Mesenchymal stem cell (in vitro differentiated cells and primary cell): ENCODE data around the gene SPTSSB. TPM values are rescaled to one million over a fixed set of nuclear protein-coding genes. Genes with fewer than 3 reads are reported as not detected.
A peak's percentile ranks its signal among the peaks of the same experiment; 100 is the strongest.

Experiments used
- DNase-seq: peaks from one replicate; pipeline ENCODE4 v3.0.0-alpha.2; 2013
- H2AFZ ChIP-seq: one replicate; pipeline ENCODE4 v1.6.1; 2013; ENCODE audit warnings: low read depth, mild to moderate bottlenecking, control low read depth, inconsistent platforms, low read length, moderate library complexity
- H2AK5ac ChIP-seq: 2 replicates; pipeline ENCODE4 v1.6.1; 2013; ENCODE audit warnings: low read length, moderate library complexity, mild to moderate bottlenecking, inconsistent platforms; ENCODE audit not compliant: severe bottlenecking
- H2BK120ac ChIP-seq: one replicate; pipeline ENCODE4 v1.6.1; 2013; ENCODE audit warnings: low read depth, mild to moderate bottlenecking, inconsistent platforms, low read length, moderate library complexity
- H2BK12ac ChIP-seq, 2 experiments: one replicate each; pipeline ENCODE4 v1.6.1; 2013; ENCODE audit warnings: inconsistent platforms in 2 of 2, low read length in 2 of 2, mild to moderate bottlenecking in 2 of 2, moderate library complexity in 2 of 2, control low read depth in 1 of 2
- H2BK15ac ChIP-seq: one replicate; pipeline ENCODE4 v1.6.1; 2013; ENCODE audit warnings: mild to moderate bottlenecking, low read depth, inconsistent platforms; ENCODE audit not compliant: poor library complexity, severe bottlenecking
- H2BK5ac ChIP-seq: 2 replicates; pipeline ENCODE4 v1.6.1; 2013; ENCODE audit warnings: low read depth, mild to moderate bottlenecking, low read length, control low read depth, inconsistent platforms; ENCODE audit not compliant: poor library complexity, severe bottlenecking
- H3K14ac ChIP-seq, 2 experiments: one replicate each; pipeline ENCODE4 v1.6.1; 2013; ENCODE audit warnings: inconsistent platforms in 2 of 2, low read length in 2 of 2, control low read depth in 1 of 2, mild to moderate bottlenecking in 1 of 2, moderate library complexity in 1 of 2
- H3K18ac ChIP-seq, 2 experiments: one replicate each; pipeline ENCODE4 v1.6.1; 2013; ENCODE audit warnings: inconsistent platforms in 2 of 2, low read length in 2 of 2, control low read depth in 1 of 2, low read depth in 1 of 2, mild to moderate bottlenecking in 1 of 2
- H3K23ac ChIP-seq, 2 experiments: one replicate each; pipeline ENCODE4 v1.6.1; 2013; ENCODE audit warnings: inconsistent platforms in 2 of 2, low read length in 2 of 2, mild to moderate bottlenecking in 2 of 2, moderate library complexity in 2 of 2, control low read depth in 1 of 2
- H3K27ac ChIP-seq: 2 replicates; pipeline ENCODE4 v1.5.1; 2013; ENCODE audit warnings: mild to moderate bottlenecking, moderate library complexity, low read length, control low read depth, inconsistent platforms; ENCODE audit not compliant: poor library complexity, severe bottlenecking
- H3K27me3 ChIP-seq, 2 experiments: 2 replicates each; pipeline versions ENCODE4 v1.6.1 to v1.7.0; 2013; ENCODE audit warnings: low read length in 2 of 2, mild to moderate bottlenecking in 2 of 2, moderate library complexity in 2 of 2, control low read depth in 1 of 2, inconsistent platforms in 1 of 2; ENCODE audit not compliant: control insufficient read depth in 1 of 2, insufficient read depth in 1 of 2
- H3K36me3 ChIP-seq, 2 experiments: 2 replicates each; pipeline versions ENCODE4 v1.6.1 to v1.7.0; 2013; ENCODE audit warnings: low read length in 2 of 2, control low read depth in 1 of 2, inconsistent platforms in 1 of 2, low read depth in 1 of 2, mild to moderate bottlenecking in 1 of 2; ENCODE audit not compliant: insufficient read depth in 2 of 2, control insufficient read depth in 1 of 2
- H3K4ac ChIP-seq, 2 experiments: one replicate each; pipeline ENCODE4 v1.6.1; 2013; ENCODE audit warnings: inconsistent platforms in 2 of 2, low read length in 2 of 2, mild to moderate bottlenecking in 2 of 2, moderate library complexity in 2 of 2, control low read depth in 1 of 2, low read depth in 1 of 2
- H3K4me1 ChIP-seq: 2 replicates; pipeline ENCODE4 v1.6.1; 2013; ENCODE audit warnings: low read depth, low read length, control low read depth; ENCODE audit not compliant: control insufficient read depth, insufficient read depth
- H3K4me2 ChIP-seq: 2 replicates; pipeline ENCODE4 v1.6.1; 2013; ENCODE audit warnings: low read length, mild to moderate bottlenecking, inconsistent platforms; ENCODE audit not compliant: poor library complexity, severe bottlenecking
- H3K4me3 ChIP-seq, 2 experiments: 2 replicates each; pipeline versions ENCODE4 v1.5.1 to v1.7.0; 2013; ENCODE audit warnings: low read length in 2 of 2, mild to moderate bottlenecking in 2 of 2, control low read depth in 1 of 2, low read depth in 1 of 2; ENCODE audit not compliant: insufficient read depth in 1 of 2
- H3K79me1 ChIP-seq: replicated peaks from 2 replicates; pipeline ENCODE4 v1.6.1; 2013; ENCODE audit warnings: mild to moderate bottlenecking, control low read depth, low read length, inconsistent platforms; ENCODE audit not compliant: poor library complexity, severe bottlenecking
- H3K9ac ChIP-seq: 2 replicates; pipeline ENCODE4 v1.7.0; 2013; ENCODE audit warnings: mild to moderate bottlenecking, low read length, moderate library complexity
- H3K9me3 ChIP-seq: 2 replicates; pipeline ENCODE4 v1.7.0; 2013; ENCODE audit warnings: mild to moderate bottlenecking, low read length; ENCODE audit not compliant: control insufficient read depth
- H4K8ac ChIP-seq: one replicate; pipeline ENCODE4 v1.6.1; 2013; ENCODE audit warnings: inconsistent platforms, mild to moderate bottlenecking, low read length, moderate library complexity
- H4K91ac ChIP-seq: one replicate; pipeline ENCODE4 v1.6.1; 2013; ENCODE audit warnings: mild to moderate bottlenecking, low read length, inconsistent platforms
- WGBS: methylation state at CpG from one replicate; pipeline ENCODE4 v1.1.7; 2013; ENCODE audit warnings: mixed read lengths; 5-methylcytosine and 5-hydroxymethylcytosine counted together
- polyA plus RNA-seq, 2 experiments: library from polyadenylated mRNA; stranded (reverse); fragments of 200-250 nt; gene quantifications; one replicate each; pipeline ENCODE4 v1.2.3, GENCODE V29; 2013

The SPTSSB gene
- polyA plus RNA-seq (2013, experiment 1 of 2), result not detected
- polyA plus RNA-seq (2013, experiment 2 of 2), result not detected

GRCh38 chr3:161371441-161372320, at the start of gene SPTSSB:
Gene SPTSSB (minus strand): TSS chr3:161371517. CDS start chr3:161346323, 25,194 bp downstream.
- Histone ChIP-seq H2BK120ac (no peak within 1 kb of the TSS), H2BK12ac (no peak within 1 kb of the TSS), H2AK5ac (no peak within 1 kb of the TSS), H2BK5ac (no peak within 1 kb of the TSS), H2AFZ (peak within 1 kb of the TSS; percentile 49), H3K18ac (peak within 1 kb of the TSS in 1 of 2 experiments; percentile 10), H3K36me3 (no peaks in the 10 kb centered on the region), H4K91ac (no peak within 1 kb of the TSS), H3K9ac (peak within 1 kb of the TSS; percentile 64), H3K9me3 (no peaks in the 10 kb centered on the region), H3K79me1 (no peaks in the 10 kb centered on the region), H3K14ac (no peak within 1 kb of the TSS), H3K27me3 (peaks cover 24 to 25% of the 10 kb centered on the region in 2 experiments), H3K4ac (no peak within 1 kb of the TSS), H3K23ac (no peak within 1 kb of the TSS), H4K8ac (peak within 1 kb of the TSS; percentile 7), H2BK15ac (no peak within 1 kb of the TSS), H3K27ac (no peak within 1 kb of the TSS), H3K4me2 (peak within 1 kb of the TSS; percentile 97), H3K4me1 (peaks cover 17% of the 10 kb centered on the region), H3K4me3 (peak within 1 kb of the TSS; percentile 52 to 83)
- peak; percentile 35 for DNase-seq
- 2% methylated on average over 50 of the region's 53 CpGs for WGBS

GRCh38 chr3:161420746-161421145, 49.4 kb upstream of the SPTSSB start:
- peak overlapping the region; percentile 12 for H3K4me2 ChIP-seq
- no peak overlapping the region for H2AFZ ChIP-seq
- H3K18ac ChIP-seq, result no peak overlapping the region
- no peaks in the 10 kb centered on the region for H3K4me1 ChIP-seq
- H2BK12ac ChIP-seq, result no peak overlapping the region
- H3K36me3 ChIP-seq, result no peaks in the 10 kb centered on the region
- no peaks in the 10 kb centered on the region for H3K79me1 ChIP-seq
- H3K9ac ChIP-seq, result no peak overlapping the region
- H2BK120ac ChIP-seq, result no peak overlapping the region
- no peak overlapping the region for H4K8ac ChIP-seq
- no peak overlapping the region for H2BK5ac ChIP-seq
- H3K27me3 ChIP-seq, result no peaks in the 10 kb centered on the region
- H3K23ac ChIP-seq, result no peak overlapping the region
- H3K4me3 ChIP-seq, result no peak overlapping the region
- H4K91ac ChIP-seq, result no peak overlapping the region
- peak; percentile 42 for DNase-seq
- H3K14ac ChIP-seq, result no peak overlapping the region
- H3K27ac ChIP-seq, result no peak overlapping the region
- no peak overlapping the region for H2BK15ac ChIP-seq
- WGBS, result under 1% methylated on average over 8 of the region's 8 CpGs
- no peaks in the 10 kb centered on the region for H3K9me3 ChIP-seq
- no peak overlapping the region for H3K4ac ChIP-seq
- no peak overlapping the region for H2AK5ac ChIP-seq

GRCh38 chr3:161419555-161420333, 48.4 kb upstream of the SPTSSB start:
- Histone ChIP-seq H3K4me2 (no peak overlapping the region), H3K18ac (peak overlapping the region in 1 of 2 experiments; percentile 29), H3K4ac (no peak overlapping the region), H3K14ac (no peak overlapping the region), H3K36me3 (no peaks in the 10 kb centered on the region), H3K4me3 (no peak overlapping the region), H3K27me3 (no peaks in the 10 kb centered on the region), H3K9ac (no peak overlapping the region), H3K23ac (no peak overlapping the region), H3K9me3 (no peaks in the 10 kb centered on the region), H4K91ac (no peak overlapping the region), H4K8ac (no peak overlapping the region), H2BK5ac (no peak overlapping the region), H2BK120ac (no peak overlapping the region), H3K4me1 (no peaks in the 10 kb centered on the region), H3K27ac (no peak overlapping the region), H2AK5ac (no peak overlapping the region), H2BK12ac (peak overlapping the region in 1 of 2 experiments; percentile 42), H2AFZ (no peak overlapping the region), H3K79me1 (no peaks in the 10 kb centered on the region), H2BK15ac (peak overlapping the region; percentile 84)
- no peak for DNase-seq
- WGBS, result 100% methylated on average over 1 of the region's 3 CpGs
